ENCODE results near the gene SLC25A14.

DNA sequence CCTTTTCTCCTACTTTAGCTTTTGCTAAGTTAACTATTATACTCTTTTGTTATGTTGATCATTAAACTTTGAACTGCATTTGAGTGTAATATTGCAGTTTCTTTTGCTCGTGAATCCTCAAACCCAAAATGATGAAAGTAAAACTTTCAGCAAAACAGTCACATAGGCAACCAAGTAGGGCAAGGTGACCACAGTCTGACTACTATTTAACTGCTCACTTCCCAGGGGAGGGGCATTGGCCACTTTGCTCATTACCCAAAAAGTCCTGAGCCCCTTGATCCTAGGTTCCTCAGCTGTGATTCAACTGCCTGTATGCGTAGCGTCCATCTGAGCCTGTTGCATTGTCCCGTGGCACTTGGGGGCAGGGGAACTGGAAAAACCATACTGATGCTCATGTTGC, 79.0 kb downstream of the SLC25A14 start:
- TF ChIP-seq, protein P1, sequence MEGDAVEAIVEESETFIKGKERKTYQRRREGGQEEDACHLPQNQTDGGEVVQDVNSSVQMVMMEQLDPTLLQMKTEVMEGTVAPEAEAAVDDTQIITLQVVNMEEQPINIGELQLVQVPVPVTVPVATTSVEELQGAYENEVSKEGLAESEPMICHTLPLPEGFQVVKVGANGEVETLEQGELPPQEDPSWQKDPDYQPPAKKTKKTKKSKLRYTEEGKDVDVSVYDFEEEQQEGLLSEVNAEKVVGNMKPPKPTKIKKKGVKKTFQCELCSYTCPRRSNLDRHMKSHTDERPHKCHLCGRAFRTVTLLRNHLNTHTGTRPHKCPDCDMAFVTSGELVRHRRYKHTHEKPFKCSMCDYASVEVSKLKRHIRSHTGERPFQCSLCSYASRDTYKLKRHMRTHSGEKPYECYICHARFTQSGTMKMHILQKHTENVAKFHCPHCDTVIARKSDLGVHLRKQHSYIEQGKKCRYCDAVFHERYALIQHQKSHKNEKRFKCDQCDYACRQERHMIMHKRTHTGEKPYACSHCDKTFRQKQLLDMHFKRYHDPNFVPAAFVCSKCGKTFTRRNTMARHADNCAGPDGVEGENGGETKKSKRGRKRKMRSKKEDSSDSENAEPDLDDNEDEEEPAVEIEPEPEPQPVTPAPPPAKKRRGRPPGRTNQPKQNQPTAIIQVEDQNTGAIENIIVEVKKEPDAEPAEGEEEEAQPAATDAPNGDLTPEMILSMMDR (IDR thresholded peaks at IDR 0.05 in 8 of 11, conservative IDR thresholded peaks at IDR 0.05 in 3 of 11) = no peak
- no peak for TF ChIP-seq POLR2A (IDR thresholded peaks at IDR 0.05)
